GM06990 (cell line): ENCODE measurements around the gene ATP6V0E1.

Experiments
- DNase-seq: peaks from one replicate; pipeline ENCODE4 v3.0.0-alpha.2; 2011; ENCODE audit not compliant: insufficient read length; ENCODE audit errors: extremely low read depth
- H3K27me3 ChIP-seq: replicated peaks from 2 replicates; pipeline ENCODE4 v1.6.0; 2011; ENCODE audit warnings: low read length; ENCODE audit not compliant: control insufficient read depth, insufficient read depth
- H3K36me3 ChIP-seq: 2 replicates; pipeline ENCODE4 v1.5.1; 2011; ENCODE audit warnings: low read length; ENCODE audit not compliant: control insufficient read depth, insufficient read depth
- H3K4me3 ChIP-seq: replicated peaks from 2 replicates; pipeline ENCODE4 v1.5.1; 2011; ENCODE audit warnings: low read depth, mild to moderate bottlenecking, control low read depth, low read length
- TF ChIP-seq, protein P1 (sequence below): IDR thresholded peaks from 2 replicates; pipeline ENCODE4 v1.5.1; 2011; ENCODE audit warnings: low read length, control low read depth, mild to moderate bottlenecking, inconsistent platforms; ENCODE audit not compliant: insufficient read depth, poor library complexity, severe bottlenecking

Gene ATP6V0E1

DNA sequence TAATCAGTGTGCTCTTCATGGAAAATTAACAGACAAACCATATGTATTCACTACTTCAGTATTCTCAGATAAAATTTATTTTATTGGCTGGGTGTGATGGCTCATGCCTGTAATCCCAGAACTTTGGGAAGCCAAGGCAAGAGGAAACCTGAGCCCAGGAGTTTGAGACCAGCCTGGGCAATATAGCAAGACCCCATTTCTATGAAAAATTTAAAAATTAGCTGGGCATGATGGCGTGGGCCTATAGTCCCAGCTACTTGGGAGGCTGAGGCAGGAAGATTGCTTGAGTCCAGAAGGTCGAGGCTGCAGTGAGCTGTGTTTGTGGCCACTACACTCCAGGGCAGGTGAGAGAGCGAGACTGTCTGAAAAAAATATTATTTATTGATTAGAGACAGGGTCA lies 49.2 kb downstream of the ATP6V0E1 start:
- no peak for DNase-seq
- Histone ChIP-seq H3K27me3 (no peaks in the 10 kb centered on the region), H3K36me3 (no peaks in the 10 kb centered on the region; the same call in none of the 2 replicates), H3K4me3 (no peak overlapping the region)
- TF ChIP-seq, protein P1, sequence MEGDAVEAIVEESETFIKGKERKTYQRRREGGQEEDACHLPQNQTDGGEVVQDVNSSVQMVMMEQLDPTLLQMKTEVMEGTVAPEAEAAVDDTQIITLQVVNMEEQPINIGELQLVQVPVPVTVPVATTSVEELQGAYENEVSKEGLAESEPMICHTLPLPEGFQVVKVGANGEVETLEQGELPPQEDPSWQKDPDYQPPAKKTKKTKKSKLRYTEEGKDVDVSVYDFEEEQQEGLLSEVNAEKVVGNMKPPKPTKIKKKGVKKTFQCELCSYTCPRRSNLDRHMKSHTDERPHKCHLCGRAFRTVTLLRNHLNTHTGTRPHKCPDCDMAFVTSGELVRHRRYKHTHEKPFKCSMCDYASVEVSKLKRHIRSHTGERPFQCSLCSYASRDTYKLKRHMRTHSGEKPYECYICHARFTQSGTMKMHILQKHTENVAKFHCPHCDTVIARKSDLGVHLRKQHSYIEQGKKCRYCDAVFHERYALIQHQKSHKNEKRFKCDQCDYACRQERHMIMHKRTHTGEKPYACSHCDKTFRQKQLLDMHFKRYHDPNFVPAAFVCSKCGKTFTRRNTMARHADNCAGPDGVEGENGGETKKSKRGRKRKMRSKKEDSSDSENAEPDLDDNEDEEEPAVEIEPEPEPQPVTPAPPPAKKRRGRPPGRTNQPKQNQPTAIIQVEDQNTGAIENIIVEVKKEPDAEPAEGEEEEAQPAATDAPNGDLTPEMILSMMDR, result no peak

DNA sequence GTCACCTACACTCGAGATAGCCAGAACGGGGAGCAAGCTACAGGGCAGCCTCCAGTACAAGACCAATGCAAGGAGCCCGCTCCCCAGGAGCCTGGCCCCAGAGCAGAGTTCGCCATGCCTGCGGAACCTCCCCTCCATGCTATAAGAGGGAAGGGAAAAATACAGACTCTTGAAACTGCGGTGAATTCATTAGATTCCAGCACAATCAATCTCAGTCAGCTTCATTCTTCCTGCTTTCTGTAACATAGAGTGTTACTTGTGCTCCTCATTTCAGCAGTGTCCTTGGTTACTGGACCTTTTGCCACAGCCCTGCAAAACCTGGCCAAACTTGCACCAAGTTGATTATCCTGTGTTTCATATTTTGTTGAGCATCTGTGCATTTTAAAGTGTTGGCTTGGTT lies 50.4 kb downstream of the ATP6V0E1 start:
- Histone ChIP-seq H3K36me3 (no peaks in the 10 kb centered on the region; the same call in none of the 2 replicates), H3K27me3 (no peaks in the 10 kb centered on the region), H3K4me3 (no peak overlapping the region)
- no peak for DNase-seq
- TF ChIP-seq, protein P1, result no peak

DNA sequence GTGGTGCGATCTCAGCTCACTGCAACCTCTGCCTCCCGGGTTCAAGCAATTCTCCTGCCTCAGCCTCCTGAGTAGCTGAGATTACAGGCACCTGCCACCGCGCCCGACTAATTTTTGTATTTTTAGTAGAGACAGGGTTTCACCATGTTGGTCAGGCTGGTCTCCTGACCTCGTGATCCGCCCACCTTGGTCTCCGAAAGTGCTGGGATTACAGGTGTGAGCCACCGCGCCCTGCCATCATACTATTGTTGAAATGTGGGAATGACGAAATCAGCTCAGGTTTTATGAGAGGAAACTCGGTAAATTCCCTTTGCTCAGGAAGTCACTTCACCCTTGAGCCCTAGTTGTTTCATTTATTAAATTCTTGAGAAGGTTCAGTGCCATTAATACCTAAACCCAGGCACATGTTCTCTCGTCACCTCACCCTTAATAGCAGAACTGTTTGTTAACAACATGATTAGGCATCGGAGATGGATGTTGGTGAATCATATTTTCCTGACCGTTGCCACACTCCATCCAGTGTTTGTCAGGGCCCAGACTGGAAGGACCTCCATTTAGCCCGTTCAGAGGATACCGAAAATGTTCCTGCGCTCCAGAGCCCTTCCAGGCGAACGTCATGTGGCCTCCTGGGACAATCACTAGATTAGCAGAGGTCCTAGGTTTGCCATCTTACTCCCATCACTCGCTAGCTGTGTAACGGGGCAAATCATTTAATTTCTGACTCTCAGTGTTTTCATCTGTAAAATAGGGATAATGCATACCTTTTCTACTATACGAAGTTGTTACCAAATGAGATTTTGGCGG lies 52.5 kb downstream of the ATP6V0E1 start:
- H3K27me3 ChIP-seq, result no peaks in the 10 kb centered on the region
- TF ChIP-seq, protein P1, result no peak
- peak overlapping the region; percentile 55 for H3K4me3 ChIP-seq
- no peaks in the 10 kb centered on the region; the same call in none of the 2 replicates for H3K36me3 ChIP-seq
- DNase-seq, result peak; percentile 71

DNA sequence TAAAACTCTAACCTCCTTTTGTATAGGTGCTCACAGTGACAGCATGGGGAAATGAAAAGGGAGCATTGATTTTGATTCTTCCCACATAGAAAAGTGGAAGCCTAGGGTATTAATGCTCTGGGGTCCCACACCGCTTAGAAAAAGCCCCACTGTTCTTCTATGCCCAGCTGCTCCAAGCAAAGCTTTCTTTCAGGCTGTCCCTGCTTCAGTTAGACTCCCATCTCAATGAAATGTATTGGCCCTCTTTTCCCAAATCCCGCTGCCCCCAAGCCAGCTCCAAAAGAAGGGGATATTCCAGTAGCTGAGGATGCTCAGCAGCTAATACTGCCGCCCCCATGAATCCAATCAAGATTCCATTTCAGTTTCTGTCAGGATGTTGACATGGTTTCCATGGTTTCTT lies 55.6 kb downstream of the ATP6V0E1 start:
- no peaks in the 10 kb centered on the region; the same call in none of the 2 replicates for H3K36me3 ChIP-seq
- TF ChIP-seq, protein P1, result no peak
- H3K4me3 ChIP-seq, result no peak overlapping the region
- no peak for DNase-seq
- H3K27me3 ChIP-seq, result no peaks in the 10 kb centered on the region

DNA sequence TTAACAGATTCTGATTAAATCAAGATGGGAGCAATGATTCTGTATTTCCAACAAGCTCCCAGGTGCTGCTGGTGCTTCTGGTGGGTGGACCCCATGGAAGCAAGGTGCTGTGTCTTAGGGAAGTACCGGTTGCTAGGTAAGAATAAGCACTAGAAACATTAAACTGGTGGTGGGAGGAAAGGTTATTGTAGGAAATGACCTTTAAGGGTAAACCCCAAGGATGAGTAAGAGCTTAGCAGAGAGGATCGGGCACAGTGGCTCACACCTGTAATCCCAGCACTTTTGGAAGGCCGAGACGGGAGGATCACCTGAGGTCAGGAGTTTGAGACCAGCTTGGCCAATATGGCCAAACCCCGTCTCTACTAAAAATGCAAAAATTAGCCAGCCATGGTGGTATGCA lies 56.4 kb downstream of the ATP6V0E1 start:
- DNase-seq, result no peak
- no peak overlapping the region for H3K4me3 ChIP-seq
- TF ChIP-seq, protein P1, result no peak
- no peaks in the 10 kb centered on the region for H3K36me3 ChIP-seq
- no peaks in the 10 kb centered on the region for H3K27me3 ChIP-seq
